ENCODE data around the gene KCTD19.

DNA sequence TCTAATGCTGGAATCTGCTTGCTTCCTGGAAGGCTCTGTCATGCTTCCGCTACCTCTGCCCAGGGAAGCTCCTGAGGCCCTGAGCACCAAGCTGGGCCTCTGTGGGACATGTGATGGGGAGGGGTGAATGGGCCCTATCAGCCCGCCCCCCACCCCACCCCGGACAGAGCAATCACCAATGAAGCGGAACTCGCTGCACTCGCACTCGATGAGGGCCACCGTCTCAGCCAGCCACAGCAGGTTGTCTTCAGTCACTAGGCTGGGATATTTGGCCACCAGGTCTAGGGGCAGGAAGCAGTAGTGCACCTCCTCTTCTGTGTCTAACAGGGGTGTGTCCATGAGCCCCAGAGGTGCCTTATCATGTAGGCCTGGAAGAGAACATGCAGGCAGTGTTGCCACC is 23.6 kb downstream of the KCTD19 start:
- TF ChIP-seq POLR2A (IDR thresholded peaks at IDR 0.05; ENCODE audit: low read depth, low read length): no peak
- TF ChIP-seq POLR2AphosphoS5 (IDR thresholded peaks at IDR 0.05; ENCODE audit: low read depth, low read length): no peak

All from GM12891 (cell line).